H1 (cell line): ENCODE results near the gene GIT1. TPM values are rescaled to one million over a fixed set of nuclear protein-coding genes. Genes with fewer than 3 reads are reported as not detected.

Experiments used
- CTCF ChIA-PET: fragments of 300-600 bp; sonication (Branson Sonifier 250); formaldehyde crosslinking; loops from one replicate; lab custom pipeline; 2021; ENCODE audit not compliant: partially characterized antibody; lab: Charles Lee
- POLR2A ChIA-PET: fragments of 300-600 bp; sonication (Branson Sonifier 250); formaldehyde crosslinking; loops from one replicate; lab custom pipeline; 2021; ENCODE audit warnings: inconsistent platforms; ENCODE audit not compliant: partially characterized antibody; lab: Charles Lee
- DNase-seq, 2 experiments: peaks; one replicate each; pipeline versions ENCODE4 v3.0.0 to v3.0.0-alpha.2; 2010 to 2022; ENCODE audit warnings: low spot score in 2 of 2, low read depth in 1 of 2, mixed read lengths in 1 of 2
- FAIRE-seq: peaks from 2 replicates; lab custom pipeline; 2011; peaks lifted over from hg19 to GRCh38; lab: Jason Lieb, UNC
- H2AFZ ChIP-seq: 2 replicates; pipeline ENCODE4 v1.8.1; 2012; ENCODE audit warnings: low read length, inconsistent platforms
- H2AK5ac ChIP-seq: 2 replicates; pipeline ENCODE4 v1.6.1; 2013; ENCODE audit warnings: low read depth, low read length
- H2BK120ac ChIP-seq: replicated peaks from 2 replicates; pipeline ENCODE3; 2013; ENCODE audit warnings: low read depth, low read length, inconsistent platforms
- H2BK12ac ChIP-seq: 2 replicates; pipeline ENCODE4 v1.6.1; 2013; ENCODE audit warnings: low read depth, low read length
- H2BK15ac ChIP-seq: 2 replicates; pipeline ENCODE4 v1.6.1; 2013; ENCODE audit warnings: low read length
- H2BK20ac ChIP-seq: 2 replicates; pipeline ENCODE4 v1.6.1; 2013; ENCODE audit warnings: low read length
- H2BK5ac ChIP-seq: 2 replicates; pipeline ENCODE4 v1.6.1; 2013; ENCODE audit warnings: low read depth, low read length
- H3K14ac ChIP-seq: 2 replicates; pipeline ENCODE4 v1.6.1; 2013; ENCODE audit warnings: inconsistent platforms; ENCODE audit not compliant: insufficient read length
- H3K18ac ChIP-seq: 2 replicates; pipeline ENCODE4 v1.6.1; 2013; ENCODE audit warnings: low read length; ENCODE audit errors: extremely low read depth
- H3K23ac ChIP-seq: 2 replicates; pipeline ENCODE4 v1.6.1; 2013; ENCODE audit warnings: inconsistent platforms; ENCODE audit not compliant: insufficient read length
- H3K23me2 ChIP-seq: 2 replicates; pipeline ENCODE4 v1.6.1; 2013; ENCODE audit warnings: low read depth, low read length
- H3K27ac ChIP-seq: 2 replicates; pipeline ENCODE4 v1.6.1; 2011; ENCODE audit warnings: low read depth, low read length, inconsistent platforms
- H3K27me3 ChIP-seq, 4 experiments: replicated peaks in 1 of 4; 1 replicate in 1 of 4; 2 replicates in 3 of 4; pipeline versions ENCODE4 v1.6.1 to v1.8.1; 2011 to 2013; ENCODE audit warnings: low read length in 3 of 4, mild to moderate bottlenecking in 3 of 4, inconsistent platforms in 2 of 4, mixed read lengths in 2 of 4, moderate library complexity in 1 of 4; ENCODE audit not compliant: control insufficient read depth in 3 of 4, insufficient read depth in 3 of 4; ENCODE audit errors: extremely low read depth in 1 of 4
- H3K36me3 ChIP-seq, 4 experiments: 2 replicates each; pipeline versions ENCODE4 v1.6.1 to v1.8.1; 2011 to 2013; ENCODE audit warnings: mild to moderate bottlenecking in 4 of 4, low read length in 3 of 4, moderate library complexity in 2 of 4, control low read depth in 1 of 4, inconsistent platforms in 1 of 4; ENCODE audit not compliant: insufficient read depth in 4 of 4, control insufficient read depth in 2 of 4
- H3K4ac ChIP-seq: replicated peaks from 2 replicates; pipeline ENCODE3; 2013; ENCODE audit warnings: low read length, low read depth, mixed read lengths, inconsistent platforms; ENCODE audit not compliant: insufficient read length
- H3K4me1 ChIP-seq, 4 experiments: replicated peaks in 1 of 4; 1 replicate in 1 of 4; 2 replicates in 3 of 4; pipeline versions ENCODE4 v1.6.1 to v1.8.1; 2011 to 2013; ENCODE audit warnings: low read length in 3 of 4, inconsistent platforms in 2 of 4, mixed read lengths in 1 of 4; ENCODE audit not compliant: insufficient read depth in 4 of 4, control insufficient read depth in 3 of 4
- H3K4me2 ChIP-seq, 2 experiments: 2 replicates each; pipeline versions ENCODE4 v1.6.1 to v1.8.1; 2011 to 2013; ENCODE audit warnings: low read depth in 2 of 2, low read length in 2 of 2, control low read depth in 1 of 2, inconsistent platforms in 1 of 2, mild to moderate bottlenecking in 1 of 2; ENCODE audit not compliant: insufficient read depth in 1 of 2
- H3K4me3 ChIP-seq, 4 experiments: fragments of 200-600, 300-600 bp in 1 of 4; sonication (generic), shearing (Covaris generic), sonication (Bioruptor Twin) in 1 of 4; 2 replicates each; pipeline versions ENCODE4 v1.5.1 to v1.8.1; 2011 to 2016; ENCODE audit warnings: low read length in 4 of 4, low read depth in 3 of 4, control low read depth in 2 of 4, inconsistent platforms in 2 of 4, mild to moderate bottlenecking in 2 of 4, mixed read lengths in 1 of 4, moderate library complexity in 1 of 4; ENCODE audit not compliant: insufficient read depth in 2 of 4; ENCODE audit errors: extremely low read depth in 1 of 4
- H3K56ac ChIP-seq: replicated peaks from 2 replicates; pipeline ENCODE3; 2013; ENCODE audit warnings: low read depth, mild to moderate bottlenecking, mixed read lengths, low read length, inconsistent platforms; ENCODE audit not compliant: insufficient read length
- H3K79me1 ChIP-seq: 2 replicates; pipeline ENCODE4 v1.6.1; 2013; ENCODE audit warnings: low read depth, low read length, control low read depth
- H3K79me2 ChIP-seq, 2 experiments: 2 replicates each; pipeline versions ENCODE4 v1.6.1 to v1.8.1; 2012 to 2013; ENCODE audit warnings: low read length in 2 of 2, mild to moderate bottlenecking in 2 of 2, inconsistent platforms in 1 of 2; ENCODE audit not compliant: insufficient read depth in 2 of 2, control insufficient read depth in 1 of 2
- H3K9ac ChIP-seq, 4 experiments: replicated peaks in 1 of 4; 1 replicate in 1 of 4; 2 replicates in 3 of 4; pipeline versions ENCODE4 v1.6.1 to v1.8.1; 2011 to 2013; ENCODE audit warnings: low read depth in 3 of 4, low read length in 3 of 4, control low read depth in 2 of 4, mild to moderate bottlenecking in 2 of 4, moderate library complexity in 2 of 4, inconsistent platforms in 1 of 4; ENCODE audit errors: extremely low read depth in 1 of 4
- H3K9me3 ChIP-seq, 2 experiments: 2 replicates each; pipeline versions ENCODE4 v1.6.1 to v1.8.1; 2012 to 2013; ENCODE audit warnings: mild to moderate bottlenecking in 2 of 2, moderate library complexity in 2 of 2, control low read depth in 1 of 2, inconsistent platforms in 1 of 2, low read depth in 1 of 2, low read length in 1 of 2, mixed read lengths in 1 of 2; ENCODE audit not compliant: insufficient read depth in 2 of 2
- H4K20me1 ChIP-seq, 2 experiments: replicated peaks in 1 of 2; 2 replicates each; pipeline versions ENCODE3 to v1.8.1; 2011 to 2013; ENCODE audit warnings: inconsistent platforms in 2 of 2, low read length in 2 of 2, mild to moderate bottlenecking in 1 of 2; ENCODE audit not compliant: insufficient read depth in 2 of 2, control insufficient read depth in 1 of 2
- H4K5ac ChIP-seq: 2 replicates; pipeline ENCODE4 v1.6.1; 2013; ENCODE audit warnings: low read length, low read depth, mixed read lengths, inconsistent platforms; ENCODE audit not compliant: insufficient read length
- H4K8ac ChIP-seq: 2 replicates; pipeline ENCODE4 v1.8.0; 2013; ENCODE audit warnings: mild to moderate bottlenecking, moderate library complexity, low read length, inconsistent platforms; ENCODE audit not compliant: insufficient read depth; ENCODE audit errors: extremely low read depth
- H4K91ac ChIP-seq: replicated peaks from 2 replicates; pipeline ENCODE3; 2013; ENCODE audit warnings: low read length, mixed read lengths, inconsistent platforms; ENCODE audit not compliant: insufficient read length
- BCL11A ChIP-seq, 2 experiments: IDR thresholded peaks; one replicate each; pipeline ENCODE4 v1.6.1; 2011; ENCODE audit warnings: low read depth in 2 of 2, low read length in 2 of 2, mild to moderate bottlenecking in 2 of 2
- HDAC2 ChIP-seq, 2 experiments: fragments of 300-600 bp in 1 of 2; sonication (generic) in 1 of 2; IDR thresholded peaks; 2 replicates each; pipeline ENCODE4 v1.6.1; 2011 to 2012; ENCODE audit warnings: low read depth in 2 of 2, low read length in 2 of 2, mild to moderate bottlenecking in 2 of 2, moderate library complexity in 2 of 2, borderline replicate concordance in 1 of 2, inconsistent platforms in 1 of 2
- PHF8 ChIP-seq: fragments of 200-600 bp; sonication (generic); conservative IDR thresholded peaks from 2 replicates; pipeline ENCODE4 v1.7.1; 2012; ENCODE audit warnings: low read depth, mild to moderate bottlenecking, inconsistent platforms, low read length, moderate library complexity
- RBBP5 ChIP-seq: IDR thresholded peaks from 2 replicates; pipeline ENCODE4 v1.7.1; 2012; ENCODE audit warnings: low read depth, mild to moderate bottlenecking, inconsistent platforms, low read length, moderate library complexity, borderline replicate concordance
- RNF2 ChIP-seq: fragments of 200-900, 300-1000 bp; sonication (generic); IDR thresholded peaks from 2 replicates; pipeline ENCODE4 v1.7.1; 2016; ENCODE audit warnings: borderline replicate concordance, low read depth, mild to moderate bottlenecking, antibody characterized with exemption, low read length; ENCODE audit not compliant: poor library complexity, severe bottlenecking; ENCODE audit errors: missing control alignments
- RXRA ChIP-seq: IDR thresholded peaks from 2 replicates; pipeline ENCODE4 v1.6.1; 2011; ENCODE audit warnings: low read depth, mild to moderate bottlenecking, low read length, moderate library complexity; ENCODE audit not compliant: insufficient read depth
- YY1 ChIP-seq: IDR thresholded peaks from 2 replicates; pipeline ENCODE4 v1.6.1; 2011; ENCODE audit warnings: low read depth, mild to moderate bottlenecking, low read length
- polyA plus RNA-seq, 7 experiments: library from polyadenylated mRNA; depleted of rRNA in 3 of 7; stranded (reverse) in 5 of 7; unstranded in 2 of 7; fragments of >200 nt in 5 of 7; fragments of 200-250 nt in 2 of 7; gene quantifications; 1 replicate in 5 of 7; 2 replicates in 1 of 7; 4 replicates in 1 of 7; pipeline versions ENCODE4 v1.2.1 to v1.2.3, GENCODE V29; 2011 to 2013; ENCODE audit warnings: missing spikeins in 2 of 7, mixed read lengths in 2 of 7
- total RNA-seq: library from RNA; stranded (reverse); fragmentation: NEBNext Ultra II Directional; extraction: Animal tissue kit (Norgen Biotek cat#: 25700); gene quantifications from 2 replicates; pipeline ENCODE4 v1.2.1, GENCODE V29; 2021
- TF ChIP-seq, protein P1 (sequence below), 3 experiments: IDR thresholded peaks; 1 replicate in 2 of 3; 2 replicates in 1 of 3; pipeline versions ENCODE4 v1.5.1 to v1.6.1; 2011; ENCODE audit warnings: low read length in 3 of 3, mild to moderate bottlenecking in 3 of 3, inconsistent platforms in 2 of 3, low read depth in 1 of 3, moderate library complexity in 1 of 3; ENCODE audit not compliant: insufficient read depth in 1 of 3; ENCODE audit errors: control extremely low read depth in 1 of 3

GIT1 gene
- total and polyA plus RNA-seq, 2 of the 8 experiments (the other 6 are each of a cell fraction or from before 2014, with no cell fraction given), result 62.4 to 63.0 TPM

DNA sequence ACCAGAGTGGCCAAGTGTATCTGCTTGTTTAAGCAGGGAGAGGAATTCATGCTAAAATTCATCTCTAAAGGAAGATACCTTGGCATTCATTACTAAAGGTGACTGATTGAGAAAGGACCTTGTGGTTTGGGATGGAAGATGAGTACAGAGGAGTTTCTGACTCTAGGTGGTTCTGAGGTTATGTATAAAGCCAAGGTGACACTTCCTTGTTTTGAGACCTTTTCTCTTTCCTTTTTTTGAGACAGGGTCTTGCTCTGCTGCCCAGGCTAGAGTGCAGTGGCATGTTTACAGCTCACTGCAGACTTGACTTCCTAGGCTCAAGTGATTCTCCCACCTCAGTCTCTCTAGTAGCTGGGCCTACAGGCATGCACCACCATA is 31.7 kb downstream of the GIT1 start:
- H2AFZ ChIP-seq, result no peak overlapping the region
- H3K23me2 ChIP-seq, result no peaks in the 10 kb centered on the region
- no peak overlapping the region for H3K4me3 ChIP-seq
- H3K4me2 ChIP-seq, result no peak overlapping the region
- TF ChIP-seq RXRA (no peak), RBBP5 (no peak), BCL11A (IDR thresholded peaks at IDR 0.05; ENCODE audit: low read depth in 2 of 2, low read length in 2 of 2) (no peak), HDAC2 (IDR thresholded peaks at IDR 0.05; ENCODE audit: borderline replicate concordance in 1 of 2, low read depth in 2 of 2, low read length in 2 of 2) (no peak), YY1 (no peak), PHF8 (no peak), RNF2 (no peak)
- TF ChIP-seq, protein P1, sequence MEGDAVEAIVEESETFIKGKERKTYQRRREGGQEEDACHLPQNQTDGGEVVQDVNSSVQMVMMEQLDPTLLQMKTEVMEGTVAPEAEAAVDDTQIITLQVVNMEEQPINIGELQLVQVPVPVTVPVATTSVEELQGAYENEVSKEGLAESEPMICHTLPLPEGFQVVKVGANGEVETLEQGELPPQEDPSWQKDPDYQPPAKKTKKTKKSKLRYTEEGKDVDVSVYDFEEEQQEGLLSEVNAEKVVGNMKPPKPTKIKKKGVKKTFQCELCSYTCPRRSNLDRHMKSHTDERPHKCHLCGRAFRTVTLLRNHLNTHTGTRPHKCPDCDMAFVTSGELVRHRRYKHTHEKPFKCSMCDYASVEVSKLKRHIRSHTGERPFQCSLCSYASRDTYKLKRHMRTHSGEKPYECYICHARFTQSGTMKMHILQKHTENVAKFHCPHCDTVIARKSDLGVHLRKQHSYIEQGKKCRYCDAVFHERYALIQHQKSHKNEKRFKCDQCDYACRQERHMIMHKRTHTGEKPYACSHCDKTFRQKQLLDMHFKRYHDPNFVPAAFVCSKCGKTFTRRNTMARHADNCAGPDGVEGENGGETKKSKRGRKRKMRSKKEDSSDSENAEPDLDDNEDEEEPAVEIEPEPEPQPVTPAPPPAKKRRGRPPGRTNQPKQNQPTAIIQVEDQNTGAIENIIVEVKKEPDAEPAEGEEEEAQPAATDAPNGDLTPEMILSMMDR (IDR thresholded peaks at IDR 0.05; ENCODE audit: control extremely low read depth in 1 of 3, insufficient read depth in 1 of 3, low read depth in 1 of 3, low read length in 3 of 3), result no peak
- H3K4me1 ChIP-seq, result no peaks in the 10 kb centered on the region
- DNase-seq, result no peak
- no peak overlapping the region for H3K56ac ChIP-seq
- no peak overlapping the region for H2BK120ac ChIP-seq
- H3K27ac ChIP-seq, result no peak overlapping the region
- no peaks in the 10 kb centered on the region for H3K27me3 ChIP-seq
- H3K9me3 ChIP-seq, result no peaks in the 10 kb centered on the region
- H3K36me3 ChIP-seq, result no peaks in the 10 kb centered on the region
- H3K14ac ChIP-seq, result no peak overlapping the region
- no peaks in the 10 kb centered on the region for H4K20me1 ChIP-seq
- no peak overlapping the region for H4K91ac ChIP-seq
- no peak overlapping the region for H3K23ac ChIP-seq
- no peak overlapping the region for H2BK20ac ChIP-seq
- CTCF ChIA-PET, result interaction anchor here (1.2 to 1.3 kb wide), 2 partner anchors 15 to 441 kb away, joined by 3 to 7 read pairs; no protein-coding TSS in a partner anchor
- H4K5ac ChIP-seq, result no peak overlapping the region
- POLR2A ChIA-PET, result no interaction called here
- H2AK5ac ChIP-seq, result no peak overlapping the region
- no peaks in the 10 kb centered on the region for H3K79me1 ChIP-seq
- no peak overlapping the region for H2BK12ac ChIP-seq
- H3K18ac ChIP-seq, result no peak overlapping the region
- H2BK15ac ChIP-seq, result no peak overlapping the region
- no peak overlapping the region for H4K8ac ChIP-seq
- H3K4ac ChIP-seq, result no peak overlapping the region
- H3K79me2 ChIP-seq, result no peaks in the 10 kb centered on the region
- no peak for FAIRE-seq
- no peak overlapping the region for H2BK5ac ChIP-seq
- no peak overlapping the region for H3K9ac ChIP-seq
